Stimulated activated CD8-positive, alpha-beta memory T cell treated with anti-CD3 and anti-CD28 coated beads, Interleukin-15, amount 100 ng/mL, for 1 hour (primary cell): ENCODE measurements around the gene CYTIP.
"Not testable (repeated sequence)": the region's sequence is repeated elsewhere in the genome, so short reads cannot be mapped to it uniquely, and the experiment has no call there.

Experiments used
- DNase-seq: peaks from one replicate; pipeline ENCODE4 v3.0.0-alpha.2; 2020; ENCODE audit warnings: low read depth

The CYTIP gene

GRCh38 chr2:157424374-157424773, 19.5 kb downstream of the CYTIP start:
- DNase-seq, result no peak

GRCh38 chr2:157421964-157422363, 21.9 kb downstream of the CYTIP start:
- DNase-seq, result no peak

- DNase-seq, result no peak
Observed at GRCh38 chr2:157421331-157421944, 22.5 kb downstream of the CYTIP start.

- no peak for DNase-seq
Observed at GRCh38 chr2:157420771-157421323, 23.0 kb downstream of the CYTIP start.

GRCh38 chr2:157419031-157419575, 24.8 kb downstream of the CYTIP start:
- no peak for DNase-seq

- DNase-seq, result no peak
Observed at GRCh38 chr2:157418239-157418641, 25.6 kb downstream of the CYTIP start.

- no peak for DNase-seq
Observed at GRCh38 chr2:157415591-157416101, 28.2 kb downstream of the CYTIP start.

- no peak for DNase-seq
Observed at GRCh38 chr2:157414050-157414449, 29.8 kb downstream of the CYTIP start.

- DNase-seq, result no peak
Observed at GRCh38 chr2:157413326-157414035, 30.4 kb downstream of the CYTIP start.

GRCh38 chr2:157411624-157412336, 32.1 kb downstream of the CYTIP start:
- no peak for DNase-seq

GRCh38 chr2:157405398-157405797, 38.5 kb downstream of the CYTIP start:
- DNase-seq, result not testable (repeated sequence)

- DNase-seq, result peak; percentile 24
Observed at GRCh38 chr2:157404363-157404762, 39.5 kb downstream of the CYTIP start.

- not testable (repeated sequence) for DNase-seq
Observed at GRCh38 chr2:157402801-157403485, 40.9 kb downstream of the CYTIP start.

GRCh38 chr2:157395811-157396210, 48.1 kb downstream of the CYTIP start:
- DNase-seq, result no peak

GRCh38 chr2:157394928-157395327, 49.0 kb downstream of the CYTIP start:
- no peak for DNase-seq

GRCh38 chr2:157393348-157393747, 50.5 kb downstream of the CYTIP start:
- DNase-seq, result no peak

- DNase-seq, result no peak
Observed at GRCh38 chr2:157388827-157389226, 55.1 kb downstream of the CYTIP start.

GRCh38 chr2:157386747-157387146, 57.1 kb downstream of the CYTIP start:
- DNase-seq, result no peak

- DNase-seq, result no peak
Observed at GRCh38 chr2:157386247-157386646, 57.6 kb downstream of the CYTIP start.

GRCh38 chr2:157377861-157378260, 66.0 kb downstream of the CYTIP start:
- no peak for DNase-seq

GRCh38 chr2:157376041-157376440, 67.8 kb downstream of the CYTIP start:
- DNase-seq, result no peak

GRCh38 chr2:157375384-157375783, 68.5 kb downstream of the CYTIP start:
- no peak for DNase-seq
